SW 1271 (cell line): Measurements from ENCODE around the gene KBTBD3.

Experiments used
- DNase-seq, 2 experiments: peaks; one replicate each; lab custom pipeline; 2025; lab: John Stamatoyannopoulos, UW

The KBTBD3 gene, protein sequence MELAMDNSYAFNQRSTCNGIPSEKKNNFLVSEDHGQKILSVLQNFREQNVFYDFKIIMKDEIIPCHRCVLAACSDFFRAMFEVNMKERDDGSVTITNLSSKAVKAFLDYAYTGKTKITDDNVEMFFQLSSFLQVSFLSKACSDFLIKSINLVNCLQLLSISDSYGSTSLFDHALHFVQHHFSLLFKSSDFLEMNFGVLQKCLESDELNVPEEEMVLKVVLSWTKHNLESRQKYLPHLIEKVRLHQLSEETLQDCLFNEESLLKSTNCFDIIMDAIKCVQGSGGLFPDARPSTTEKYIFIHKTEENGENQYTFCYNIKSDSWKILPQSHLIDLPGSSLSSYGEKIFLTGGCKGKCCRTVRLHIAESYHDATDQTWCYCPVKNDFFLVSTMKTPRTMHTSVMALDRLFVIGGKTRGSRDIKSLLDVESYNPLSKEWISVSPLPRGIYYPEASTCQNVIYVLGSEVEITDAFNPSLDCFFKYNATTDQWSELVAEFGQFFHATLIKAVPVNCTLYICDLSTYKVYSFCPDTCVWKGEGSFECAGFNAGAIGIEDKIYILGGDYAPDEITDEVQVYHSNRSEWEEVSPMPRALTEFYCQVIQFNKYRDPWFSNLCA

DNA sequence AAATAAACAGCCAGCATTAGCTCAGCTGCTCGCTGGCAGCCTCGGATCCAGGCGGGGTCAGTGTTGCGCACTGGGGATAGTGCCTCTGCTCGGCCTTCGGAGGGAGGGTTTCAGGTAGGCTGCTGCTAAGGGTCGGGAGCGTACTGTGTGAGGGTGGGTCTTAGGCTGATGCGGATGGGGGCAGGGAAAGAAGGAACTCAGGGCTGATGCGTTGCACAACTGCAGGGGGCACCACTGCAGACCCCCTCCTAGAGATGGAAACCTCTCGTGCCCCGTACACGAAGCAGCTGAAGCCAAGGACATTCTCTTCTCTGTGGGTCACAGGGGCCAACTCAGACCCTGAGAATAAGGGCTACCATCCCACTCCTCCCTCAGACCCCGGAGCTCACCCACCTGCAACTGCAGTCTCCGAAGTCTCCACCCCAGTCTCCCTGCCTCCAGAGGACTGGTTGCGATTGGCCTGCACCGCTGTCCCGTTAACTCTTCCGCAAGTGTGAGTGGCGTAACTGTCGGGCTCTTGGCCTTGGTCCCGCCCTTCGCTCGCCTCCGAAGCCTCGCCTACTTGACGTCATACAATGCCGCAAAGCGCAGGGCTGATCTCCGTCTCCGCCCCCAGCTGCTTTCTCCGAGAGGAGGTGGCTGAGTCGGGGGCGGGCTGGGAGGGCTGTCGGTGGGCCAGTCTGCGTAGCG, at the start of gene KBTBD3:
TSS of gene KBTBD3 (minus strand) at position 429 of the 690 bp plus-strand sequence. CDS start 18,250 bp downstream, outside the sequence.
- peak; percentile 100 for DNase-seq

DNA sequence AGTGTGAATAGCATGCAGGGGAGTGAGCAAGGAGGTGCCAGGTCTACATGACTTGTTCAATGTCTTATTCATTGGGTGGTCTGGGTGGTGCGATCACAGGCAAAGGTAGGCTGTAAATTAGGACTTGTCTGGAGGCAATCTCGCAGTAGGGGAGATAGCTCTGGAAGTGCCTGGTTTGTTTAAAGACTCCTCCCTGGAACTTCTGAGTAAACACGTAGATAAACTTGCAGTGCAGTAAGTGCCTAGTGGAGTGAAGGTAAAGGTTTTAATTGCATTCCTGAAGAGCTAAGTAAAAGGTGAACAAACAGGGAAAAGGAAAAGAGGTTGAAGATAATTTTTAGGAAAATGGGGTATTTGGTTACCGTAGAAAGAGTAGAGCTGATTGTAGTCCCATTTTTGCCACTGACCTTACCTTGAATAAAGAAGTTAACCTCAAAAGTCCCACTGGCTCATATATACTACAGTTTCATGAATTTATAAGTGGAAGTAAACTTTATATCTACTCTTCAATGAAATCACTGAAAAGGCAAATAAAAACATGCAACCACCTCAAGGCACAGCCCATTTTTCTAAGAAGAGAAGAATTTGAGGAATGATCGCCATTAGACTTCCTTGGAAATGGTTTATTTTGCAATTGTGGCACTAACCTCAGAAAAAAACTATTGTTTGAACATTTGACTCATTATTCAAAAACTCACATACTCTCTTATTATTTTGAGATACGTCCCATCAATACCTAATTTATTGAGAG, 44.6 kb upstream of the KBTBD3 start:
- DNase-seq = no peak

DNA sequence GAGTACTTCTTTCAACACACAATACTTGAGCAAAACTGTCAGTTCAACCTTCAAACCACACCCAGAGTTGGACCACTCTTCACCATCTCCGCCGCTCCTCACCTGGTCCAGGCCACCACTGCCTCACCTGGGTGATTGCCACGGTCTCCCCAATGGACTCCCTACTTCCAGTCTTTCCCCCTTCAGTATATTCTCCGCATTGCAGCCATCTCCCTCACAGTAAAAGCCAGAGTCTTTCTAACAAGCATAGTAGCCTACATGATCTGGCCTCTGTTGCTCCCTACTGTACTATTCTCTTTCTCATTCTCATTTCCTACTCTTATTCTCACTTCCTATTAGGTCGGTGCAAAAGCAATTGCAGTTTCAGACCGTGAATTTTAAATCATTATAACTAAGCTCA, 28.8 kb upstream of the KBTBD3 start:
- DNase-seq = no peak

DNA sequence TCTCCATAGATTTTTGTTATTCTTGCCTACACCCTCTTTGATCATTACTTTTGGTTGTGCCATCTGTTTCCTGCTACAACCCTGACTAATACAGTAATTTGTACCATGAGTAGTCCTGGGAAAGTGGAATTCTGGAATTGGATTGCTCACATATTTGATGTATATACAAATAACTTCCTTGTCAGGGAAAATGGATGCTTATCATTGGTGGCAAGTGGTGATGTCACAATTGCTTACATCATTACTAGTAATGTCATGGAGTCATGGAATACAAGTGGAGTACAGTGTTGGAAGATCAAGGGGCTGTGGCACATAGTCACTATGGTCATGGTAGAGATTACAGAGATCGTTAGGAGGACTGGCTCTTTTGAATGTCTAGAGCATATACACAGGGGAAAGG, 24.7 kb upstream of the KBTBD3 start:
- DNase-seq = no peak

DNA sequence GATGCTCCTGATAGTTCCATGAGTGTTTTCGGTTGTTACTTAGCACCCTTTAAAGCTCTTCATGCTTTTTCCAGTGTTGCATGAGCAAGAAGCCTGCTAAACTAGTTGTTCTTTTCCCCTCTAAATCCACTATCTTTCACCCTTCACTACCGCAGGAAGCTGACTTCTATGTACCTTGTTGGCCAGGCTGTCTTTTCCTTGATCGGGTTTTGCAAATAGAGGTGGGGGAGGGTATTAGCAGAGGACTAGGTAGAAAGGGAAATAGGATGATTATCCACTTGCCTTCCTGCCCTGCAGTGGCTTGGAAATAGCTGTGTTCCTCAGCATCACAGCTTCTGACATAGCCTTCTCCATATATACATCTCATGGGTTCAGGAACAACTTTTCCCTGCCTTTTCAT, 24.2 kb upstream of the KBTBD3 start:
- DNase-seq = no peak

GRCh38 chr11:106098893-106099553, 21.9 kb upstream of the KBTBD3 start:
- no peak for DNase-seq

GRCh38 chr11:106092446-106092845, 15.3 kb upstream of the KBTBD3 start:
- no peak for DNase-seq

DNA sequence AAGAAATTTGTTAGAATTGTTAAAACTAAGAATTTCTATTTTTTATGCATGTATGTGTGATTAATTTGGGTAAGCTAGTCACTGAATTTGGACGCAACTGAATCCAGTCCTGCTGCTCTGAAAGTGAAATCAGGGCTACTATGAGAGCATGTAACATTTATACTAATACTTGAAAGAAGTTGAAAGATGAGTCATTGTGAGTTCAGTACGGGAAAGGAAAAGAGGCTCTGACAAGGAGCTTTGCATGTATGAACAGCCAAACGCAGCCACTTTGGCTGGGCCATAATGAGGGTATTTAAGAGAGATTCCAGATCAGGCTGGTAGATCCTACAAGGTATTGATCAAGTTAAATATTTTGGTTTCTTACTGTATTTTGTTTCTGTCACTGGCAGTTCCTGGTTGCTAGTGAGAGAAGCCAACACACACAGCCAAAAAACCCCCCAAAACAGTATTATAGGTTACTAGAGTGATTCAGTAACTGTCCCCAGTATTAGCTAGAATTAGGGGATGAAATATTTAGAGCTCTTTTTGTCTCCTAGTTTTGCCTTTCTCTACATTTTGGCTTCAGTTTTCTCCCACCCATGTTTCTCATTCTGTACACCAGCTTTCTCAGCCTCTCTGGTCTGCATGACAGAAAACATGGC, 14.5 kb upstream of the KBTBD3 start:
- peak in 1 of 2 experiments; percentile 47 for DNase-seq

DNA sequence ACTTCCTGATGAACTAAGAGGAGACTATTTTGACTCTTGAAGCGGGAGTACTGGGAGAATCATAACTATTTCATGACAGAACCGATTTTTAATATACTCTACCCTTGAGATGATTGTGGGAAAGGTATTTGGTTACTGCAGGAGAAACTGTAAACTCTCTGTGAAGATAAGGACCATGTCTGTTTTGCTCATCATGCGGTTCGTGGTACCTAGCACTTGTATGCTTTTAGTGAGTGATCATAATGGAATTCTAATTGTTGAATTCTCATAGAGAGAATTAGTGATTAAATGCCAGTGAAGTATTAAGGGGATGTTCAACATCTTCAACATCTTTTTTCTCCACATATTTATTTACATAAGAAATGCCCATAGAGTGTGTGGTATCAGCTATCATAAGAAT, 11.7 kb upstream of the KBTBD3 start:
- DNase-seq = no peak

GRCh38 chr11:106087815-106088435, 10.8 kb upstream of the KBTBD3 start:
- peak in 1 of 2 experiments; percentile 62 for DNase-seq

GRCh38 chr11:106086850-106087249, 9.7 kb upstream of the KBTBD3 start:
- no peak for DNase-seq

DNA sequence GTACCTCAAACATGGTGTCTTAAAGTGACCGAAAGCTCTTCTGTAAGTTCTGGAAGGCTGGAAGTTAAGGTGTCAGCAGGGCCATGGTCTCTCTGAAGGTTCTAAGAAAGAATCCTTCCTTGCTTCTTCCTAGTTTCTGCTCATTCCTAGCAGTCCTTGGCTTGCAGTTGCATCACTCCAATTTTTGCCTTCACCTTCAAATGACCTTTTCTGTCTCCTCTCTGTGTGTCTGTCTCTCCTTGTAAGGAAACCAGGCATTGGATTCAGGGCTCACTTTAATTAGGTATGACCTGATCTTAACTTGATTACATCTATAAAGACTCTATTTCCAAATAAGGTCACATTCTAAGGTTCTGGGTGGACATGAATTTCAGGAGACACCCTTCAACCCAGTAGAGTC, 9.0 kb upstream of the KBTBD3 start:
- no peak for DNase-seq

DNA sequence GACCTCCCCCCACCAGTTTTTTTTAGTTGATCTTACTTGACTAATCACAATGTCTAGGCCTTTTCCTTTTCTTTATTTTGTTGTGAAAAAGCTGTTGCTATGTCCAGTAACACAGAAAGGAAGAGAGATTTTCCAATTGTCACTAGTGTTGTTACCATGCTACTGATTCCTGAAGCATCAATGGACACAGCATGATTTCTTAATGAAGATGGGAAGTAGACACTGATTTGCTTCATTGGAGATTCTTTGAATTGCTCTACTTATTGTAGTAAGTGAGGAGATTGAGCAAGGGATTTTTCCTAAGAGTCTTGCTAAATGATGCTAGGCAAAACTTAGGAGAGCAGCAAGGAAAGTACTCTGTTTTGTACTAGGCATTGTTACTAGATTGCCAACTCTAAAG, 4.9 kb upstream of the KBTBD3 start:
- DNase-seq = no peak

GRCh38 chr11:106077609-106078455, 685 bp upstream of the KBTBD3 start, which contains the start of gene AASDHPPT:
Gene AASDHPPT, plus strand, starts transcription at chr11:106077662. Its CDS starts 49 bp downstream, at chr11:106077711.
- DNase-seq = peak in 1 of 2 experiments; percentile 71

- DNase-seq = no peak
Observed at GRCh38 chr11:106076171-106076918, 802 bp downstream of the KBTBD3 start.

DNA sequence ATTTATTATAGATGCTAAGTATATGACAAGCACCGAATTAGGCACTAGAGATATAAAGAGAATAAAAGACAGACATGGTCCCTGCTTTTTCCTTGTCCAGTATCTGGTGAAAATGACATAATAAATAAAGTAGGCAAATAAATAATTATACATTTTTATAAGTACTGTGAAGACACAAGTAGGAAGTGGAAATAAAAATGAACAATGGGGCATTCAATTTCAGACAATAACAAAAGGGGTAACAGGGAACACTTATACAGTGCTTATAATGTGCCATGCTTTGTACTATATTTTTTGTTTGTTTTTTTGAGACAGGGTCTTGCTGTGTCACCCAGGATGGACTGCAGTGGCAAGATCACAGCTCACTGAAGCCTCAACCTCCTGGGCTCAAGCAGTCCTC, 4.3 kb downstream of the KBTBD3 start:
- DNase-seq = no peak

DNA sequence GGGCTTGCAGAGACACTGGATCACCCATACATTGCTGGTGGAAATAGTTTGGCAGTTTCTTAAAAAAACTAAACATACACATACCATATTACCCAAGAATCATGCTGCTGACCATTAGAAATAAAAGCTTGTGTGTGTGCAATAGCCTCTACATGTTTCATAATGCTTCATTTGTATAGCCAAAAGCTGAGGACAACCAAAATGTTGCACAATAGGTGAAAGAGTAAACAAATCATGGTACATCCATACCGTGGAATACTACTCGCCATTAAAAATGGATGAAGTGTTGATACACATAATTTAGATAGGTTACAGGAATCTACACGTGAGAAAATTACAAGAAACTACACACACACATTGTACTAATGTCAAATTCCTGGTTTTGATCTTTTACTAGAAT, 6.5 kb downstream of the KBTBD3 start:
- no peak for DNase-seq

- no peak for DNase-seq
Observed at GRCh38 chr11:106063009-106063408, 14.1 kb downstream of the KBTBD3 start.
